DND-41 (cell line): Measurements from ENCODE around the gene PPP3CA.

Experiments
- EZH2 ChIP-seq: IDR thresholded peaks from 3 replicates; pipeline ENCODE4 v1.6.1; 2012; ENCODE audit warnings: borderline replicate concordance, low read depth, mild to moderate bottlenecking, moderate library complexity, low read length, inconsistent platforms; ENCODE audit not compliant: severe bottlenecking
- TF ChIP-seq, protein P1 (sequence below): IDR thresholded peaks from 2 replicates; pipeline ENCODE4 v1.5.1; 2012; ENCODE audit warnings: borderline replicate concordance, low read length, moderate library complexity, mild to moderate bottlenecking; ENCODE audit not compliant: poor library complexity, severe bottlenecking; ENCODE audit errors: extremely low read depth

DNA sequence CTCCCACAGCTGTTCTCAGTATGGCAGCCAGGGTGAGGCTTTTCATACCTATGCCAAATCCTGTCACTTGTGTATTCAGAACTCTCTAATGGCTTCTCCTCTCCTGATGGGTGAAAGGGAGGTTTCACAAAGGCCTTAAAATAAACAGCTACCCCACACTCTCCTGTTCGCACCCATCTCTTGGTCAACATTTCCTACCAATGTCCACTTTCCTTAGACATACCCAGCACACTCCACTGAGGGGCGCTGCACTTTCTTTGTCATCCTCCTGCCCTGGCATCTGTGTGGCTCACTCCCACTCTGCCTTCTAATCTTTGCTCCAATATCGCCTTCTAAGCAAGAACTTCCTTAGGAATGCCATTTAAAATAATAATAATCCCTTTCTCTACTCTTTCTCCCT is 313.3 kb downstream of the PPP3CA start:
- TF ChIP-seq, protein P1, sequence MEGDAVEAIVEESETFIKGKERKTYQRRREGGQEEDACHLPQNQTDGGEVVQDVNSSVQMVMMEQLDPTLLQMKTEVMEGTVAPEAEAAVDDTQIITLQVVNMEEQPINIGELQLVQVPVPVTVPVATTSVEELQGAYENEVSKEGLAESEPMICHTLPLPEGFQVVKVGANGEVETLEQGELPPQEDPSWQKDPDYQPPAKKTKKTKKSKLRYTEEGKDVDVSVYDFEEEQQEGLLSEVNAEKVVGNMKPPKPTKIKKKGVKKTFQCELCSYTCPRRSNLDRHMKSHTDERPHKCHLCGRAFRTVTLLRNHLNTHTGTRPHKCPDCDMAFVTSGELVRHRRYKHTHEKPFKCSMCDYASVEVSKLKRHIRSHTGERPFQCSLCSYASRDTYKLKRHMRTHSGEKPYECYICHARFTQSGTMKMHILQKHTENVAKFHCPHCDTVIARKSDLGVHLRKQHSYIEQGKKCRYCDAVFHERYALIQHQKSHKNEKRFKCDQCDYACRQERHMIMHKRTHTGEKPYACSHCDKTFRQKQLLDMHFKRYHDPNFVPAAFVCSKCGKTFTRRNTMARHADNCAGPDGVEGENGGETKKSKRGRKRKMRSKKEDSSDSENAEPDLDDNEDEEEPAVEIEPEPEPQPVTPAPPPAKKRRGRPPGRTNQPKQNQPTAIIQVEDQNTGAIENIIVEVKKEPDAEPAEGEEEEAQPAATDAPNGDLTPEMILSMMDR = no peak
- no peak for TF ChIP-seq EZH2
